Neural cell (in vitro differentiated cells): Measurements from ENCODE around the gene OPN4. TPM values are rescaled to one million over a fixed set of nuclear protein-coding genes. Genes with fewer than 3 reads are reported as not detected.

ENCODE experiments used
- H2AFZ ChIP-seq: fragments of 200-600, 300-800 bp; sonication (generic), shearing (Covaris generic); 2 replicates; pipeline ENCODE4 v1.6.0; 2014; ENCODE audit warnings: low read depth, mild to moderate bottlenecking, antibody characterized with exemption, low read length, moderate library complexity
- H3F3A ChIP-seq: fragments of 200-600 bp; shearing (Covaris generic); 2 replicates; pipeline ENCODE4 v1.6.1; 2016; ENCODE audit warnings: mild to moderate bottlenecking, moderate library complexity, mixed read lengths, antibody characterized with exemption, low read length; ENCODE audit not compliant: insufficient read depth, poor library complexity, severe bottlenecking
- H3K27ac ChIP-seq: fragments of 200-600, 300-800 bp; sonication (generic), shearing (Covaris generic); 2 replicates; pipeline ENCODE4 v1.5.1; 2014; ENCODE audit warnings: mild to moderate bottlenecking, low read length, moderate library complexity
- H3K27me3 ChIP-seq: fragments of 300-800, 200-600 bp; sonication (generic), shearing (Covaris generic); 2 replicates; pipeline ENCODE4 v1.6.0; 2014; ENCODE audit warnings: mild to moderate bottlenecking, low read depth, low read length, moderate library complexity; ENCODE audit not compliant: insufficient read depth
- H3K36me3 ChIP-seq: fragments of 300-800, 200-600 bp; sonication (generic), shearing (Covaris generic); 2 replicates; pipeline ENCODE4 v1.5.1; 2014; ENCODE audit warnings: mild to moderate bottlenecking, antibody characterized with exemption, low read length, moderate library complexity; ENCODE audit not compliant: insufficient read depth
- H3K4me2 ChIP-seq: fragments of 300-800, 200-600 bp; sonication (generic), shearing (Covaris generic); 2 replicates; pipeline ENCODE4 v1.6.0; 2014; ENCODE audit warnings: mild to moderate bottlenecking, low read length
- H3K4me3 ChIP-seq: fragments of 300-800, 200-600 bp; sonication (generic), shearing (Covaris generic); 2 replicates; pipeline ENCODE4 v1.5.1; 2014; ENCODE audit warnings: mild to moderate bottlenecking, low read length, moderate library complexity
- H3K79me2 ChIP-seq: fragments of 200-600 bp; shearing (Covaris generic); replicated peaks from 2 replicates; pipeline ENCODE4 v1.6.0; 2014; ENCODE audit warnings: mild to moderate bottlenecking, low read length, moderate library complexity; ENCODE audit not compliant: insufficient read depth
- H3K9ac ChIP-seq: fragments of 300-800, 200-600 bp; sonication (generic), shearing (Covaris generic); 2 replicates; pipeline ENCODE4 v1.6.1; 2016; ENCODE audit warnings: mild to moderate bottlenecking, low read length, mixed read lengths
- H3K9me2 ChIP-seq: fragments of 200-600 bp; shearing (Covaris generic); 2 replicates; pipeline ENCODE4 v1.6.1; 2016; ENCODE audit warnings: mild to moderate bottlenecking, low read length, mixed read lengths; ENCODE audit not compliant: insufficient read depth
- H3K9me3 ChIP-seq: fragments of 200-600, 300-800 bp; sonication (generic), shearing (Covaris generic); 2 replicates; pipeline ENCODE4 v1.6.1; 2016; ENCODE audit warnings: mild to moderate bottlenecking, mixed run types, low read length, moderate library complexity, mixed read lengths
- H4K20me1 ChIP-seq: fragments of 200-600 bp; shearing (Covaris generic); 2 replicates; pipeline ENCODE4 v1.6.1; 2016; ENCODE audit warnings: mild to moderate bottlenecking, mixed run types; ENCODE audit not compliant: insufficient read depth
- EP300 ChIP-seq: fragments of 450-650 bp; conservative IDR thresholded peaks from 2 replicates; pipeline ENCODE4 v1.6.1; 2014; ENCODE audit warnings: antibody characterized with exemption, mild to moderate bottlenecking, moderate library complexity; ENCODE audit not compliant: poor library complexity, severe bottlenecking
- EZH2 ChIP-seq: fragments of 200-600, 300-800 bp; shearing (Covaris generic), sonication (generic); IDR thresholded peaks from 2 replicates; pipeline ENCODE4 v1.6.1; 2014; ENCODE audit warnings: antibody characterized with exemption, low read length, borderline replicate concordance, mild to moderate bottlenecking; ENCODE audit not compliant: insufficient read depth, poor library complexity, severe bottlenecking
- MXI1 ChIP-seq: fragments of 450-650 bp; conservative IDR thresholded peaks from 2 replicates; pipeline ENCODE4 v1.6.1; 2014; ENCODE audit warnings: antibody characterized with exemption, mild to moderate bottlenecking; ENCODE audit not compliant: poor library complexity, severe bottlenecking
- SMC3 ChIP-seq: fragments of 450-650 bp; conservative IDR thresholded peaks from 2 replicates; pipeline ENCODE4 v1.6.1; 2014; ENCODE audit warnings: antibody characterized with exemption, mild to moderate bottlenecking, moderate library complexity; ENCODE audit not compliant: poor library complexity
- TAF1 ChIP-seq: IDR thresholded peaks from 2 replicates; pipeline ENCODE4 v1.6.1; 2012; ENCODE audit warnings: low read depth
- polyA plus RNA-seq: library from polyadenylated mRNA; depleted of rRNA; stranded (reverse); fragments of >200 nt; gene quantifications from 2 replicates; pipeline ENCODE4 v1.2.3, GENCODE V29; 2014
- TF ChIP-seq, protein P1 (sequence below): IDR thresholded peaks from 2 replicates; pipeline ENCODE4 v1.6.1; 2012; ENCODE audit warnings: borderline replicate concordance
- TF ChIP-seq, protein P2 (sequence below): fragments of 450-650 bp; IDR thresholded peaks from 2 replicates; pipeline ENCODE4 v1.5.1; 2014; ENCODE audit warnings: antibody characterized with exemption, mild to moderate bottlenecking, moderate library complexity; ENCODE audit not compliant: poor library complexity, severe bottlenecking

The OPN4 gene
- polyA plus RNA-seq, 1 donor from 2014 or later, result not detected

DNA sequence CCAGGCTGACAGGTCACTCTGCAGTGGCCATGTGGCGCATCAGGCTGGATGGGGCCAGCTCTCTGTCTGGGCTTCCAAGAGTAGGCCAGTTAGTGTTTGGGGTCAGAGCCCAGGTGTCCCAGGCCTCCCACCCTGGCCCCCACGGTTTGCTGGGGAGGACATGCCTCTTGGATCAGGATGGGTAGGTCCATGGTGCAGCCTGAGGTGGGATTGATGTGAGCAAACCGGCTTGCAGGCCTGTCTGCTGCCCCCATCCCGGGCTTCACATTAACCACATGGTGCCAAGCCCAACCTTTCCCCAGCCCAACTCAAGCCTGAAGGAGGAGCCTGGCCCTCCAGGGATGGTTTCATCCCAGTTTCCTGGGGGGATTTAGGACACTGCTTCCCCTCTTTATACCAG, 53.2 kb downstream of the OPN4 start:
- Histone ChIP-seq H3K36me3 (no peaks in the 10 kb centered on the region), H3K27ac (no peak overlapping the region), H3K9me2 (no peaks in the 10 kb centered on the region), H2AFZ (no peak overlapping the region), H3K9me3 (no peaks in the 10 kb centered on the region), H3F3A (no peaks in the 10 kb centered on the region), H3K79me2 (no peaks in the 10 kb centered on the region), H3K4me2 (no peak overlapping the region), H3K4me3 (no peak overlapping the region), H3K27me3 (peaks cover 5% of the 10 kb centered on the region), H4K20me1 (no peaks in the 10 kb centered on the region), H3K9ac (no peak overlapping the region)
- TF ChIP-seq, protein P1, sequence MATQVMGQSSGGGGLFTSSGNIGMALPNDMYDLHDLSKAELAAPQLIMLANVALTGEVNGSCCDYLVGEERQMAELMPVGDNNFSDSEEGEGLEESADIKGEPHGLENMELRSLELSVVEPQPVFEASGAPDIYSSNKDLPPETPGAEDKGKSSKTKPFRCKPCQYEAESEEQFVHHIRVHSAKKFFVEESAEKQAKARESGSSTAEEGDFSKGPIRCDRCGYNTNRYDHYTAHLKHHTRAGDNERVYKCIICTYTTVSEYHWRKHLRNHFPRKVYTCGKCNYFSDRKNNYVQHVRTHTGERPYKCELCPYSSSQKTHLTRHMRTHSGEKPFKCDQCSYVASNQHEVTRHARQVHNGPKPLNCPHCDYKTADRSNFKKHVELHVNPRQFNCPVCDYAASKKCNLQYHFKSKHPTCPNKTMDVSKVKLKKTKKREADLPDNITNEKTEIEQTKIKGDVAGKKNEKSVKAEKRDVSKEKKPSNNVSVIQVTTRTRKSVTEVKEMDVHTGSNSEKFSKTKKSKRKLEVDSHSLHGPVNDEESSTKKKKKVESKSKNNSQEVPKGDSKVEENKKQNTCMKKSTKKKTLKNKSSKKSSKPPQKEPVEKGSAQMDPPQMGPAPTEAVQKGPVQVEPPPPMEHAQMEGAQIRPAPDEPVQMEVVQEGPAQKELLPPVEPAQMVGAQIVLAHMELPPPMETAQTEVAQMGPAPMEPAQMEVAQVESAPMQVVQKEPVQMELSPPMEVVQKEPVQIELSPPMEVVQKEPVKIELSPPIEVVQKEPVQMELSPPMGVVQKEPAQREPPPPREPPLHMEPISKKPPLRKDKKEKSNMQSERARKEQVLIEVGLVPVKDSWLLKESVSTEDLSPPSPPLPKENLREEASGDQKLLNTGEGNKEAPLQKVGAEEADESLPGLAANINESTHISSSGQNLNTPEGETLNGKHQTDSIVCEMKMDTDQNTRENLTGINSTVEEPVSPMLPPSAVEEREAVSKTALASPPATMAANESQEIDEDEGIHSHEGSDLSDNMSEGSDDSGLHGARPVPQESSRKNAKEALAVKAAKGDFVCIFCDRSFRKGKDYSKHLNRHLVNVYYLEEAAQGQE, result no peak
- no peak for TF ChIP-seq EZH2
- no peak for TF ChIP-seq SMC3
- TF ChIP-seq, protein P2, sequence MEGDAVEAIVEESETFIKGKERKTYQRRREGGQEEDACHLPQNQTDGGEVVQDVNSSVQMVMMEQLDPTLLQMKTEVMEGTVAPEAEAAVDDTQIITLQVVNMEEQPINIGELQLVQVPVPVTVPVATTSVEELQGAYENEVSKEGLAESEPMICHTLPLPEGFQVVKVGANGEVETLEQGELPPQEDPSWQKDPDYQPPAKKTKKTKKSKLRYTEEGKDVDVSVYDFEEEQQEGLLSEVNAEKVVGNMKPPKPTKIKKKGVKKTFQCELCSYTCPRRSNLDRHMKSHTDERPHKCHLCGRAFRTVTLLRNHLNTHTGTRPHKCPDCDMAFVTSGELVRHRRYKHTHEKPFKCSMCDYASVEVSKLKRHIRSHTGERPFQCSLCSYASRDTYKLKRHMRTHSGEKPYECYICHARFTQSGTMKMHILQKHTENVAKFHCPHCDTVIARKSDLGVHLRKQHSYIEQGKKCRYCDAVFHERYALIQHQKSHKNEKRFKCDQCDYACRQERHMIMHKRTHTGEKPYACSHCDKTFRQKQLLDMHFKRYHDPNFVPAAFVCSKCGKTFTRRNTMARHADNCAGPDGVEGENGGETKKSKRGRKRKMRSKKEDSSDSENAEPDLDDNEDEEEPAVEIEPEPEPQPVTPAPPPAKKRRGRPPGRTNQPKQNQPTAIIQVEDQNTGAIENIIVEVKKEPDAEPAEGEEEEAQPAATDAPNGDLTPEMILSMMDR, result no peak
- TF ChIP-seq EP300, result no peak
- TF ChIP-seq MXI1, result no peak
- no peak for TF ChIP-seq TAF1

- H2AFZ ChIP-seq, result no peak overlapping the region
- no peak overlapping the region for H3K27ac ChIP-seq
- no peak overlapping the region for H3K4me2 ChIP-seq
- no peak overlapping the region for H3K4me3 ChIP-seq
- H3K9me3 ChIP-seq, result no peaks in the 10 kb centered on the region
- H3K9me2 ChIP-seq, result no peaks in the 10 kb centered on the region
- H3K36me3 ChIP-seq, result no peaks in the 10 kb centered on the region
- H3K27me3 ChIP-seq, result peaks cover 5% of the 10 kb centered on the region
- no peaks in the 10 kb centered on the region for H3F3A ChIP-seq
- no peaks in the 10 kb centered on the region for H4K20me1 ChIP-seq
- TF ChIP-seq, protein P2, result no peak
- TF ChIP-seq EZH2 (no peak), EP300 (no peak)
- H3K79me2 ChIP-seq, result no peaks in the 10 kb centered on the region
- H3K9ac ChIP-seq, result no peak overlapping the region
These were observed 53.9 kb downstream of the OPN4 start for GRCh38 chr10:86708068-86708782.
